HCT116 (cell line): Measurements from ENCODE around the gene POFUT2. TPM values are rescaled to one million over a fixed set of nuclear protein-coding genes. Genes with fewer than 3 reads are reported as not detected.

ENCODE experiments used
- ATAC-seq: fragments of 200-7000 bp; cut with Tn5 transposase; 2 replicates; pipeline ENCODE4 v1.9.1; 2020; ENCODE audit warnings: mild to moderate bottlenecking, moderate library complexity
- BruUV-seq: library from RNA; stranded (reverse); fragments of 400-500 nt; replicated peaks from 2 replicates; lab custom pipeline; 2021; lab: Mats Ljungman, UMichigan
- CTCF ChIA-PET: fragments of 300-600 bp; sonication (Branson Sonifier 250); formaldehyde crosslinking; loops from one replicate; lab custom pipeline; 2021; ENCODE audit warnings: antibody characterized with exemption; lab: Charles Lee
- POLR2A ChIA-PET: fragments of 300-600, 350-600 bp; sonication (Branson Sonifier 250); formaldehyde crosslinking; loops from one replicate; lab custom pipeline; 2021; ENCODE audit warnings: antibody characterized with exemption; lab: Charles Lee
- RAD21 ChIA-PET, 2 experiments: fragments of 300-600 bp; sonication (Branson Sonifier 250); formaldehyde crosslinking; loops; one replicate each; lab custom pipeline; 2023; ENCODE audit warnings: low total read pairs in 2 of 2; ENCODE audit not compliant: uncharacterized antibody in 2 of 2, unreplicated experiment in 2 of 2, low non-redundant PET in 1 of 2; lab: Charles Lee
- DNase-seq: peaks from one replicate; pipeline ENCODE4 v3.0.0-alpha.2; 2010; ENCODE audit warnings: low read depth, low spot score
- H2AFZ ChIP-seq: fragments of 200-600 bp; shearing (Covaris generic), sonication (generic); 2 replicates; pipeline ENCODE4 v1.6.1; 2017; ENCODE audit warnings: low read depth, mixed run types, mixed read lengths, antibody characterized with exemption, low read length; ENCODE audit not compliant: poor library complexity, severe bottlenecking
- H3K27ac ChIP-seq: 2 replicates; pipeline ENCODE4 v1.5.1; 2012; ENCODE audit warnings: low read depth, low read length
- H3K27me3 ChIP-seq: fragments of 200-600 bp; sonication (generic); 2 replicates; pipeline ENCODE4 v1.6.1; 2016; ENCODE audit warnings: mixed run types, low read length, mixed read lengths; ENCODE audit not compliant: insufficient read depth
- H3K36me3 ChIP-seq, 2 experiments: fragments of 200-500 bp in 1 of 2; fragments of 200-600 bp in 1 of 2; sonication (Bioruptor generic) in 1 of 2; sonication (generic) in 1 of 2; 2 replicates each; pipeline versions ENCODE4 v1.5.1 to v1.6.1; 2014 to 2016; ENCODE audit warnings: low read length in 2 of 2, inconsistent platforms in 1 of 2, mixed read lengths in 1 of 2, mixed run types in 1 of 2; ENCODE audit not compliant: insufficient read depth in 2 of 2, control insufficient read depth in 1 of 2
- H3K4me1 ChIP-seq, 2 experiments: fragments of 200-600 bp in 1 of 2; sonication (generic) in 1 of 2; 2 replicates each; pipeline versions ENCODE4 v1.5.1 to v1.6.1; 2012 to 2017; ENCODE audit warnings: low read length in 2 of 2, inconsistent platforms in 1 of 2, mild to moderate bottlenecking in 1 of 2, mixed read lengths in 1 of 2, mixed run types in 1 of 2, moderate library complexity in 1 of 2; ENCODE audit not compliant: insufficient read depth in 2 of 2, control insufficient read depth in 1 of 2
- H3K4me2 ChIP-seq: fragments of 200-600 bp; sonication (generic); 2 replicates; pipeline ENCODE4 v1.6.1; 2017; ENCODE audit warnings: mixed run types, low read length, mixed read lengths
- H3K4me3 ChIP-seq, 2 experiments: fragments of 200-600 bp in 1 of 2; sonication (generic) in 1 of 2; replicated peaks in 1 of 2; 2 replicates each; pipeline ENCODE4 v1.5.1; 2011 to 2016; ENCODE audit warnings: low read length in 2 of 2, control low read depth in 1 of 2, low read depth in 1 of 2, mild to moderate bottlenecking in 1 of 2, mixed read lengths in 1 of 2, mixed run types in 1 of 2
- H3K79me2 ChIP-seq: fragments of 200-600 bp; sonication (generic); 2 replicates; pipeline ENCODE4 v1.6.1; 2017; ENCODE audit warnings: mild to moderate bottlenecking, mixed run types, low read length, moderate library complexity, mixed read lengths; ENCODE audit not compliant: insufficient read depth
- H3K9ac ChIP-seq: fragments of 200-600 bp; sonication (generic); 2 replicates; pipeline ENCODE4 v1.6.1; 2016; ENCODE audit warnings: low read length, mixed read lengths
- H3K9me2 ChIP-seq: fragments of 200-600 bp; sonication (generic), shearing (Covaris generic); 2 replicates; pipeline ENCODE4 v1.6.1; 2017; ENCODE audit warnings: mixed run types, mild to moderate bottlenecking, moderate library complexity; ENCODE audit not compliant: insufficient read depth
- H3K9me3 ChIP-seq, 2 experiments: fragments of 200-500 bp in 1 of 2; fragments of 200-600 bp in 1 of 2; sonication (Bioruptor generic) in 1 of 2; sonication (generic) in 1 of 2; 2 replicates each; pipeline ENCODE4 v1.6.1; 2014 to 2017; ENCODE audit warnings: low read length in 2 of 2, mixed read lengths in 2 of 2, inconsistent platforms in 1 of 2, low read depth in 1 of 2, mild to moderate bottlenecking in 1 of 2, mixed run types in 1 of 2, moderate library complexity in 1 of 2; ENCODE audit not compliant: control insufficient read depth in 1 of 2, insufficient read depth in 1 of 2
- H4K20me1 ChIP-seq: fragments of 200-600 bp; sonication (generic), shearing (Covaris generic); 2 replicates; pipeline ENCODE4 v1.6.1; 2017; ENCODE audit warnings: mixed run types, mild to moderate bottlenecking, moderate library complexity; ENCODE audit not compliant: insufficient read depth
- ATF3 ChIP-seq: IDR thresholded peaks from 2 replicates; pipeline ENCODE4 v1.6.1; 2012
- CBX3 ChIP-seq: IDR thresholded peaks from 2 replicates; pipeline ENCODE4 v1.6.1; 2012; ENCODE audit warnings: low read depth
- EGR1 ChIP-seq: IDR thresholded peaks from 2 replicates; pipeline ENCODE4 v1.6.1; 2012; ENCODE audit warnings: low read depth
- EZH2phosphoT487 ChIP-seq: fragments of 200-600 bp; IDR thresholded peaks from 2 replicates; pipeline ENCODE4 v1.6.1; 2018; ENCODE audit warnings: antibody characterized with exemption, borderline replicate concordance
- FOSL1 ChIP-seq: IDR thresholded peaks from 2 replicates; pipeline ENCODE4 v1.6.1; 2012; ENCODE audit warnings: low read depth
- MAX ChIP-seq: IDR thresholded peaks from 2 replicates; pipeline ENCODE4 v1.6.1; 2012
- POLR2A ChIP-seq: IDR thresholded peaks from 2 replicates; pipeline ENCODE4 v1.7.0; 2011; ENCODE audit warnings: borderline replicate concordance; ENCODE audit not compliant: insufficient read depth, insufficient read length; ENCODE audit errors: extremely low read depth
- POLR2AphosphoS5 ChIP-seq: IDR thresholded peaks from 2 replicates; pipeline ENCODE4 v1.6.1; 2011; ENCODE audit warnings: mild to moderate bottlenecking, low read depth, low read length, moderate library complexity
- SP1 ChIP-seq: IDR thresholded peaks from 2 replicates; pipeline ENCODE4 v1.6.1; 2012; ENCODE audit warnings: low read depth
- TCF7L2 ChIP-seq: IDR thresholded peaks from 2 replicates; pipeline ENCODE4 v1.7.0; 2011; ENCODE audit warnings: borderline replicate concordance, inconsistent platforms; ENCODE audit not compliant: insufficient read depth, insufficient read length; ENCODE audit errors: extremely low read depth
- intact Hi-C: fragments of 100-400 bp; cut with micrococcal nuclease; formaldehyde crosslinking; loops from 2 replicates; pipeline ENCODE4 v1.10.0; 2022
- total RNA-seq: library from RNA; stranded (reverse); gene quantifications from one replicate; pipeline ENCODE4 v1.2.1, GENCODE V29; 2021; ENCODE audit not compliant: unreplicated experiment

Gene POFUT2
- total RNA-seq, 1 experiment from 2014 or later, result 20.5 TPM

- DNase-seq (no peak), ATAC-seq (no peak)
- Histone ChIP-seq H3K79me2 (peaks cover 12% of the 10 kb centered on the region), H3K9ac (peak overlapping the region; percentile 76), H3K4me3 (peak overlapping the region; percentile 68 to 80), H3K4me1 (peaks cover 5 to 9% of the 10 kb centered on the region in 2 experiments; a peak in 3 of 4 replicates), H3K27me3 (no peaks in the 10 kb centered on the region), H3K36me3 (peaks cover 0 to 23% of the 10 kb centered on the region in 2 experiments; a peak in 3 of 4 replicates), H3K4me2 (peak overlapping the region; percentile 89), H3K9me2 (no peaks in the 10 kb centered on the region), H3K9me3 (no peaks in the 10 kb centered on the region), H4K20me1 (no peaks in the 10 kb centered on the region), H2AFZ (no peak overlapping the region), H3K27ac (0 out of 2 replicates have a peak overlapping the region, but pooled peaks have one; percentile 18)
- TF ChIP-seq MAX, result no peak
- no peak for TF ChIP-seq FOSL1
- TF ChIP-seq CBX3, result no peak
- TF ChIP-seq POLR2A, result no peak
- TF ChIP-seq POLR2AphosphoS5, result no peak
- TF ChIP-seq EZH2phosphoT487, result no peak
- TF ChIP-seq SP1, result no peak
- no peak for TF ChIP-seq ATF3
- TF ChIP-seq TCF7L2, result no peak
- TF ChIP-seq EGR1, result no peak
- no TSS peak for BruUV-seq
- RAD21 ChIA-PET, result no interaction called here
- POLR2A ChIA-PET, result no interaction called here
- CTCF ChIA-PET, result interaction anchor here (0.7 to 2.1 kb wide), 3 partner anchors 22 to 269 kb away, joined by 3 to 30 read pairs (median 4); no protein-coding TSS in a partner anchor
- intact Hi-C loops, result no loop called here
Observed at GRCh38 chr21:45286671-45287437, 841 bp downstream of the POFUT2 start.
